Activated naive CD4-positive, alpha-beta T cell treated with anti-CD3 and anti-CD28 coated beads for 36 hours (primary cell): ENCODE results near the gene ZNF766. TPM values are rescaled to one million over a fixed set of nuclear protein-coding genes. Genes with fewer than 3 reads are reported as not detected.
"Not testable (repeated sequence)": the region's sequence is repeated elsewhere in the genome, so short reads cannot be mapped to it uniquely, and the experiment has no call there.

Source experiments
- CTCF ChIA-PET: fragments of 350-600 bp; sonication (Branson Sonifier 250); formaldehyde crosslinking; loops from one replicate; lab custom pipeline; 2021; ENCODE audit warnings: antibody characterized with exemption; lab: Charles Lee
- DNase-seq: peaks from one replicate; pipeline ENCODE4 v3.0.0-alpha.2; 2020
- H3K27ac Mint-ChIP-seq: one replicate; pipeline ENCODE4 v1.8.0; 2021; ENCODE audit warnings: mild to moderate bottlenecking, mixed read lengths
- H3K27me3 Mint-ChIP-seq: one replicate; pipeline ENCODE4 v1.8.0; 2021; ENCODE audit warnings: low read depth, mixed read lengths
- H3K36me3 Mint-ChIP-seq: one replicate; pipeline ENCODE4 v1.8.0; 2021; ENCODE audit warnings: low read depth, mixed read lengths
- H3K4me1 Mint-ChIP-seq: one replicate; pipeline ENCODE4 v1.8.0; 2021; ENCODE audit warnings: low read depth, mixed read lengths
- H3K4me3 Mint-ChIP-seq: one replicate; pipeline ENCODE4 v1.8.0; 2021; ENCODE audit warnings: mild to moderate bottlenecking, moderate library complexity, mixed read lengths
- H3K9me3 Mint-ChIP-seq: one replicate; pipeline ENCODE4 v1.8.0; 2021; ENCODE audit warnings: mixed read lengths
- intact Hi-C: fragments of 100-400 bp; cut with micrococcal nuclease; formaldehyde crosslinking; loops from one replicate; pipeline ENCODE4 v1.15.1; 2023
- total RNA-seq, 2 experiments: library from RNA; stranded (reverse); gene quantifications; one replicate each; pipeline ENCODE4 v1.2.3, GENCODE V29; 2021

ZNF766 gene
- total RNA-seq, 2 experiments from 2014 or later: 22.3 to 23.6 TPM

DNA sequence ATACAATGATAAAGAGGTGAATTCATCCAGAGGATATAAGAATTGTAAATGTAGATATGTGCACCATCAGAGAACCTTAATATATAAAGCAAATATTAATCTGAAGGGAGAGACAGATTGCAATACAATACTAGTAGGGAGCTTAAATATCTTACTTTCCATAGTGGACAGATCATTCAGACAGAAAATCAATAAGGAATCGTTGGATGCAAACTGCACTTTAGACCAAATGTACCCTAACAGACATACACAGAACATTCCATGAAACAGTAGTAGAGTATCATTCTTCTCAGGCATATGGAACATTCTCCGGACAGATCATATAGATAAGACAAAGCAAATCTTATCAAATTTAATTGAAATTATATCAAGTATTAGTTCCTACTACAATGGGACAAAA is 35.0 kb upstream of the ZNF766 start:
- Mint-ChIP-seq H3K9me3 (no peaks in the 10 kb centered on the region), H3K36me3 (peaks cover 6% of the 10 kb centered on the region), H3K4me3 (no peak overlapping the region), H3K4me1 (peaks cover 12% of the 10 kb centered on the region), H3K27me3 (no peaks in the 10 kb centered on the region), H3K27ac (no peak overlapping the region)
- intact Hi-C loops: loop anchor here (10.0 kb wide), 2 partner anchors 310 to 450 kb away; partner anchors contain the start of gene ZNF613
- CTCF ChIA-PET: no interaction called here
- no peak for DNase-seq

DNA sequence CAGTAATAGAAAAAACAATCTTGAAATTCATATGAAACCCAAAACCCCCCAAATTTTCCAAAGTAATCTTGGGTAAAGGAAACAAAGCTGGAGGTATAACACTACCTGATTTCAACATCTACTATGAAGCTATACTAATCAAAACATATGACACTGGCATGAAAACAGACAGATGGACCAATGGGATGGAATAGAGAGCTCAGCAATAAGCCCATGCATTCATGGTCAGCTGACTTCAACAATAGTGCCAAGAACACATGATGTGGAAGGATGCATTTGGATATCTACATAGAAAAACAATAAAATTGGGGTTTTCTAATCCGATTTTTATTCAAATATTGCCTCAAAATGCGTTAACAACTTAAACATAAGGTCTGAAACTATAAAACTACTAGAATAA is 32.2 kb upstream of the ZNF766 start:
- no peak for DNase-seq
- no peaks in the 10 kb centered on the region for H3K4me1 Mint-ChIP-seq
- H3K27me3 Mint-ChIP-seq: no peaks in the 10 kb centered on the region
- no peaks in the 10 kb centered on the region for H3K36me3 Mint-ChIP-seq
- H3K27ac Mint-ChIP-seq: no peak overlapping the region
- H3K4me3 Mint-ChIP-seq: no peak overlapping the region
- intact Hi-C loops: loop anchor here (1.0 to 10.0 kb wide), 4 partner anchors 98 to 535 kb away; partner anchors contain the start of genes ZNF613 and ZNF616
- CTCF ChIA-PET: interaction anchor here (0.6 to 1.6 kb wide), 9 partner anchors 9 to 460 kb away, joined by 3 to 15 read pairs (median 6); partner anchors contain the start of genes PPP2R1A, ZNF616 and ZNF836
- H3K9me3 Mint-ChIP-seq: no peaks in the 10 kb centered on the region

DNA sequence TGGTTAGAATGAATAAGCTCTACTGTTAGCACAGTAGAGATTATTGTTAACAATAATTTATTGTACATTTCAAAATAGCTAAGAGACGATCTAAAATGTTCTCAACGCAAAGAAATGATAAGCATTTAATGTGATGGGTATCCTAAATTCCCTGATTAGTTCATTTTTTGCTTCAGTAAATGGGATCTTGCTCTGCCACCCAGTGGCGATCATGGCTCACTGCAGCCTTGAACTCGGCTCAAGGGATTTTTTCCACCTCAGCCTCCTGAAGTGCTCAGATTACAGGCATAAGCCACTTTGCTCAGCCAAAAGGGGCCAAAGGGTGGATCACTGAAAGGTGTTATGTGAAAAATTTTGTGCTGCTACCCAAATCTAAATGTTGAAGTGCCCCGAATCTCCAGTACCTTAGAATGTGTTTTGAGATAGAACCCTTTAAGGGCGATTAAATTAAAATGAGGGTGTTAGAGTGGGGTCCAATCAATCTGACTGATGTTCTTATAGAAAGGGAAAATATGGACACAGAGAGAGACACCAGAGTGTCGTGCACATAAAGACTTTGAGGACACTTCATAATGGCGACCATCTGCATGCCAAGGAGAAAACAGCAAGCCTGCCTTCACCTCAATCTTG is 31.5 kb upstream of the ZNF766 start:
- no peaks in the 10 kb centered on the region for H3K36me3 Mint-ChIP-seq
- CTCF ChIA-PET: interaction anchor here (0.5 to 1.6 kb wide), 10 partner anchors 9 to 460 kb away, joined by 3 to 15 read pairs (median 6); partner anchors contain the start of genes PPP2R1A, ZNF616 and ZNF836
- intact Hi-C loops: loop anchor here (1.0 to 10.0 kb wide), 4 partner anchors 99 to 536 kb away; partner anchors contain the start of genes ZNF613 and ZNF616
- H3K4me3 Mint-ChIP-seq: no peak overlapping the region
- DNase-seq: peak; percentile 75
- H3K9me3 Mint-ChIP-seq: no peaks in the 10 kb centered on the region
- H3K27me3 Mint-ChIP-seq: no peaks in the 10 kb centered on the region
- no peak overlapping the region for H3K27ac Mint-ChIP-seq
- H3K4me1 Mint-ChIP-seq: no peaks in the 10 kb centered on the region

GRCh38 chr19:52244021-52244420 is 25.4 kb upstream of the ZNF766 start:
- CTCF ChIA-PET: no interaction called here
- Mint-ChIP-seq H3K27ac (no peak overlapping the region), H3K4me3 (no peak overlapping the region), H3K36me3 (no peaks in the 10 kb centered on the region), H3K27me3 (no peaks in the 10 kb centered on the region), H3K4me1 (no peaks in the 10 kb centered on the region), H3K9me3 (no peaks in the 10 kb centered on the region)
- DNase-seq: no peak
- intact Hi-C loops: no loop called here

GRCh38 chr19:52248241-52248640 is 21.1 kb upstream of the ZNF766 start:
- CTCF ChIA-PET: interaction anchor here (0.6 to 2.3 kb wide), 6 partner anchors 11 to 506 kb away, joined by 3 to 6 read pairs (median 3); no protein-coding TSS in a partner anchor
- no peaks in the 10 kb centered on the region for H3K9me3 Mint-ChIP-seq
- H3K4me1 Mint-ChIP-seq: no peaks in the 10 kb centered on the region

DNA sequence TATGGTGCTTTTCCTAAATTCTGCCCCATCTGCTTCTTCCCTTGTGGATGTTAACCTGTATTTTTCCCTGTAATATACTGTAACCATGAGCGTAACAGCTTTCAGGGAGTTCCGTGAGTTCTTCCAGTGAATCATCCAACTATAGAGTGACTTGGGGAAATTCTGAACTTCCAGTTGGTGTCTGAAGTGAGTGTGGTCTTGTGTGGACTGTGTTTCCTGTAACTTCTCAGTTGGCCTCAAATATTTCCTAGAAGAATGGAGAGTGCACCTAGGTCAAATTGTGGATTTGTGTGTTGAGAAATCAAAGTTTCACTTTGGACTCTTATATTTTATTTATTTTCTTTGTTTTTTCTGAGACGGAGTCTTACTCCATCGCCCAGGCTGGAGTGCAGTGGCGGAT is 11.0 kb upstream of the ZNF766 start:
- DNase-seq: no peak
- peaks cover 4% of the 10 kb centered on the region for H3K9me3 Mint-ChIP-seq
- peaks cover 2% of the 10 kb centered on the region for H3K36me3 Mint-ChIP-seq
- no peak overlapping the region for H3K4me3 Mint-ChIP-seq
- H3K27ac Mint-ChIP-seq: no peak overlapping the region
- intact Hi-C loops: no loop called here
- CTCF ChIA-PET: no interaction called here
- H3K4me1 Mint-ChIP-seq: no peaks in the 10 kb centered on the region
- H3K27me3 Mint-ChIP-seq: no peaks in the 10 kb centered on the region

More at GRCh38 chr19:52248241-52248640, 21.1 kb upstream of the ZNF766 start:
- DNase-seq: peak; percentile 85
- Mint-ChIP-seq H3K4me3 (no peak overlapping the region), H3K27me3 (no peaks in the 10 kb centered on the region), H3K36me3 (no peaks in the 10 kb centered on the region), H3K27ac (no peak overlapping the region)
- intact Hi-C loops: loop anchor here (1.0 kb wide), 2 partner anchors 500 to 745 kb away; no protein-coding TSS in a partner anchor

GRCh38 chr19:52265556-52265955 is 3.8 kb upstream of the ZNF766 start:
- peak; percentile 18 for DNase-seq
- not testable (repeated sequence) for H3K9me3 Mint-ChIP-seq, H3K27ac Mint-ChIP-seq, H3K27me3 Mint-ChIP-seq, H3K4me3 Mint-ChIP-seq, H3K36me3 Mint-ChIP-seq, H3K4me1 Mint-ChIP-seq
- intact Hi-C loops: loop anchor here (5.0 kb wide), 2 partner anchors 72 to 262 kb away; partner anchors contain the start of genes ZNF610 and ZNF808
- CTCF ChIA-PET: interaction anchor here (1.3 kb wide), 1 partner anchor 484 kb away, joined by 3 read pairs; no protein-coding TSS in a partner anchor

GRCh38 chr19:52270266-52270885 is 989 bp downstream of the ZNF766 start:
- Mint-ChIP-seq H3K9me3 (peaks cover 32% of the 10 kb centered on the region), H3K4me1 (peaks cover 28% of the 10 kb centered on the region), H3K27me3 (no peaks in the 10 kb centered on the region), H3K4me3 (peak overlapping the region; percentile 96), H3K27ac (peak overlapping the region; percentile 91), H3K36me3 (peaks cover 48% of the 10 kb centered on the region)
- DNase-seq: peak; percentile 7
- intact Hi-C loops: no loop called here
- CTCF ChIA-PET: no interaction called here

- no peak for DNase-seq
- no peak overlapping the region for H3K4me3 Mint-ChIP-seq
- H3K9me3 Mint-ChIP-seq: peaks cover 47% of the 10 kb centered on the region
- H3K4me1 Mint-ChIP-seq: peaks cover 44% of the 10 kb centered on the region
- no peaks in the 10 kb centered on the region for H3K27me3 Mint-ChIP-seq
- no peak overlapping the region for H3K27ac Mint-ChIP-seq
- H3K36me3 Mint-ChIP-seq: peaks cover 74% of the 10 kb centered on the region
- CTCF ChIA-PET: no interaction called here
- intact Hi-C loops: no loop called here
Measured at GRCh38 chr19:52273301-52273700, 3.9 kb downstream of the ZNF766 start.

DNA sequence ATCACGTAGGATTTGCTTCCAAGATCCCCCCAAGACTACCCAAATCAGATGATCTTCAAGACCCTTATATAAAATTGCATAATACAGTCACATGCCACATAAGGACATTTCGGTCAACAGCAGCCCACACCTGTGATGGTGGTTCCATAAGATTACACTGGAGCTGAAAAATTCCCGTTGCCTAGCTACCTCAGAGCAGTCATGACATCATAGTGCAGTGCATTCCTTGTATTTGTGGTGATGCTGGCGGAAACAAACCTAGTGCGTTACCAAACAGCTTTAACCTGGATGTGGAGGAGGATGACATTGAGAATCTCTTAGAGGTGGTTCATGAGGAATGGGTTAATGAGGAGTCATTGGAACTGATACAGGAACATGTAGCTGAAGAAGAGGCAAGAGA is 4.8 kb downstream of the ZNF766 start:
- H3K9me3 Mint-ChIP-seq: peaks cover 55% of the 10 kb centered on the region
- CTCF ChIA-PET: no interaction called here

GRCh38 chr19:52275988-52276387 is 6.6 kb downstream of the ZNF766 start:
- Mint-ChIP-seq H3K9me3 (peaks cover 56% of the 10 kb centered on the region), H3K4me1 (peaks cover 41% of the 10 kb centered on the region), H3K36me3 (peaks cover 79% of the 10 kb centered on the region), H3K27ac (no peak overlapping the region), H3K4me3 (no peak overlapping the region), H3K27me3 (no peaks in the 10 kb centered on the region)
- no peak for DNase-seq
- intact Hi-C loops: no loop called here
- CTCF ChIA-PET: no interaction called here

More for the DNA sequence above, 4.8 kb downstream of the ZNF766 start:
- intact Hi-C loops: no loop called here
- no peak overlapping the region for H3K27ac Mint-ChIP-seq
- H3K4me3 Mint-ChIP-seq: no peak overlapping the region
- H3K36me3 Mint-ChIP-seq: peaks cover 83% of the 10 kb centered on the region
- no peaks in the 10 kb centered on the region for H3K27me3 Mint-ChIP-seq
- H3K4me1 Mint-ChIP-seq: peaks cover 49% of the 10 kb centered on the region
- no peak for DNase-seq

DNA sequence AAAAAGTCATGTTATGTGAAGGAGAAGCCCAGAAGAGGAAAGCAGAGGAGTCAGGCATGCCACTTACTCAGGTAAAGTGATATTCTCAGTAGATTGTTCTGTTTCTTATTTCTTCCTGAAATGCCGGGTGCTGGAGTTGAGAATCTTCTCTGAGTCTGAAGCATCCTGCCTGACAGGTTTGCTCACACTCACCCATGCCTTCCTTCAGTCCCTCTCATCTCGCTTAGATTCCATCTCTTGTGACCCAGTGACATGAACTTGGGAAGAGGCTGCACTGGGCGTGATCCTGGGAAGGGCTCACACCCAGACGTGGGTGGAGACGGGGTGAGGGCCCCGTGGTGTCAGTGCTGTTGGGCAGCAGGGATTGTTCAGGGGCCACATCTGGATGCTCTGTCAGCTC is 8.1 kb downstream of the ZNF766 start:
- H3K9me3 Mint-ChIP-seq: peaks cover 56% of the 10 kb centered on the region
- H3K36me3 Mint-ChIP-seq: peaks cover 79% of the 10 kb centered on the region
- H3K27me3 Mint-ChIP-seq: no peaks in the 10 kb centered on the region
- no peak overlapping the region for H3K4me3 Mint-ChIP-seq
- peaks cover 32% of the 10 kb centered on the region for H3K4me1 Mint-ChIP-seq
- no peak for DNase-seq
- no peak overlapping the region for H3K27ac Mint-ChIP-seq
- intact Hi-C loops: no loop called here
- CTCF ChIA-PET: interaction anchor here (0.7 kb wide), 1 partner anchor 40 kb away, joined by 3 read pairs; no protein-coding TSS in a partner anchor
